Suppressor macrophage treated with lipopolysaccharide for 4 hours (primary cell): ENCODE measurements around the gene OR5AL1.
"Not testable (repeated sequence)": the region's sequence is repeated elsewhere in the genome, so short reads cannot be mapped to it uniquely, and the experiment has no call there.

ENCODE experiments used
- DNase-seq: peaks from one replicate; pipeline ENCODE4 v3.0.0-alpha.2; 2020

Gene OR5AL1

GRCh38 chr11:56412396-56412795, at the start of gene OR5AL1:
Gene OR5AL1, plus strand, starts transcription at chr11:56412696.
- DNase-seq, result no peak

GRCh38 chr11:56375324-56375723, 37.2 kb upstream of the OR5AL1 start, which contains the start of gene OR8U1:
Gene OR8U1, plus strand, starts transcription at chr11:56375624. Its CDS starts 0 bp downstream, at chr11:56375624.
- no peak for DNase-seq

- no peak for DNase-seq
Measured at GRCh38 chr11:56380120-56380519, 32.4 kb upstream of the OR5AL1 start.

- no peak for DNase-seq
Measured at GRCh38 chr11:56394381-56394780, 18.1 kb upstream of the OR5AL1 start.

- no peak for DNase-seq
Measured at GRCh38 chr11:56396047-56396446, 16.4 kb upstream of the OR5AL1 start.

GRCh38 chr11:56401858-56402461, 10.5 kb upstream of the OR5AL1 start:
- not testable (repeated sequence) for DNase-seq

GRCh38 chr11:56404393-56404792, 8.1 kb upstream of the OR5AL1 start:
- no peak for DNase-seq

GRCh38 chr11:56410801-56411200, 1.7 kb upstream of the OR5AL1 start:
- DNase-seq, result no peak

GRCh38 chr11:56453521-56453920, 41.0 kb downstream of the OR5AL1 start:
- no peak for DNase-seq

- DNase-seq, result no peak
Measured at GRCh38 chr11:56457076-56457475, 44.6 kb downstream of the OR5AL1 start.
